SJCRH30 (cell line): Measurements from ENCODE around the gene SETDB2. TPM values are rescaled to one million over a fixed set of nuclear protein-coding genes. Genes with fewer than 3 reads are reported as not detected.

Experiments
- DNase-seq, 2 experiments: peaks; one replicate each; pipeline ENCODE4 v3.0.0-alpha.2; 2015 to 2020
- H3K27ac ChIP-seq: fragments of 250-450 bp; sonication (Bioruptor Pico); 2 replicates; pipeline ENCODE4 v1.5.1; 2020; ENCODE audit warnings: mild to moderate bottlenecking, moderate library complexity
- H3K27me3 ChIP-seq: fragments of 250-450 bp; sonication (Bioruptor Pico); 2 replicates; pipeline ENCODE4 v1.5.1; 2020; ENCODE audit warnings: mild to moderate bottlenecking, moderate library complexity
- H3K36me3 ChIP-seq: fragments of 250-450 bp; sonication (Bioruptor Pico); 2 replicates; pipeline ENCODE4 v1.5.1; 2020; ENCODE audit warnings: mild to moderate bottlenecking, moderate library complexity
- H3K4me1 ChIP-seq: fragments of 250-450 bp; sonication (Bioruptor Pico); 2 replicates; pipeline ENCODE4 v1.5.1; 2020; ENCODE audit warnings: mild to moderate bottlenecking, moderate library complexity
- H3K4me3 ChIP-seq: fragments of 250-450 bp; sonication (Bioruptor Pico); 2 replicates; pipeline ENCODE4 v1.5.1; 2020; ENCODE audit warnings: mild to moderate bottlenecking, moderate library complexity
- H3K9me3 ChIP-seq: fragments of 250-450 bp; sonication (Bioruptor Pico); replicated peaks from 2 replicates; pipeline ENCODE4 v1.5.1; 2020; ENCODE audit warnings: mild to moderate bottlenecking, moderate library complexity
- total RNA-seq: library from RNA; depleted of rRNA; stranded (reverse); fragments of >200 nt; shearing (Covaris generic); gene quantifications from 2 replicates; pipeline ENCODE4 v1.2.3, GENCODE V29; 2014

SETDB2 gene
- total RNA-seq, 1 experiment from 2014 or later, result 10.9 TPM

DNA sequence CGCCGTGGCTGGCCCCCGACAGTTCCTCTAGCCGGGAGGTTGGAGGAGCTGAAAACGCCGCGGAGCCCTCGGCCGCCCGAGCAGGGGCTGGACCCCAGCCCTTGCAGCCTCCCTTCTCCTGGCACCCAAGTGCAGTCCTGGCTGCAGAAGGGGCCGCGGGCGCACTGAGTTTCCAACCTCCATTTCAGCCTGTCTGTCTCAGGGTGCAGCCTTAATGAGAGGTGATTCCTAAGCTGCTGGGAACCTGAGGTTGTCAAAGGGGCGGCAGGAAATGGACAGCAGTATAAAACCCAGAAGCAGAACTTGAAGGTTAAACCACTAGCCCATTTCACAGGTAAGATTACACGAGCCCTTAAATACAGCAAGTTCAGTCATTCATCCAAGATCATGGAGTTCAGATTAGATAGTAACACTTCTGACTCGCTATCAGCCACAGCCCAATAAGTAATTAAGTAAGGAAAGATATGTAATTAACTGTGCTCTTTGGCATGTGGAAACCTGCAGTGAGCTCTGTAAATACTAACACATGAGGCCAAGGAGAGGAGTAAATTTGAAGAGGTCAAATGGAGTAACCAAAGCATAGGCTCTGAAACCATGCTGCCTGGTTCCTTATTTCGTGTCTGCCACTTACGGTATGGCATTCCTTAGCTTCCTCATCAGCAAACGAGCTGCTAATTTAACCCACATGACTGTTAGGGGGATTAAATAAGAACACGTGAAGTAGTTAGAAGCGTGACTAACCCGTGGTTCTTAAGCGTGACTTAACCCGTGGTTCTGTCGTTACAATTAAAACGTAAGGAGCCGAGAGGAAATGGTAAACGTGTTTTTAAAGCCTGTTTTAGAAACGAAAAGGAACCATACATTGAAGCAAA lies 686 bp downstream of the SETDB2 start:
- no peaks in the 10 kb centered on the region for H3K4me1 ChIP-seq
- DNase-seq, result peak; percentile 51 to 78
- H3K4me3 ChIP-seq, result peak overlapping the region; percentile 74
- no peaks in the 10 kb centered on the region for H3K9me3 ChIP-seq
- H3K27ac ChIP-seq, result peak overlapping the region; percentile 93
- no peaks in the 10 kb centered on the region for H3K27me3 ChIP-seq
- H3K36me3 ChIP-seq, result no peaks in the 10 kb centered on the region

DNA sequence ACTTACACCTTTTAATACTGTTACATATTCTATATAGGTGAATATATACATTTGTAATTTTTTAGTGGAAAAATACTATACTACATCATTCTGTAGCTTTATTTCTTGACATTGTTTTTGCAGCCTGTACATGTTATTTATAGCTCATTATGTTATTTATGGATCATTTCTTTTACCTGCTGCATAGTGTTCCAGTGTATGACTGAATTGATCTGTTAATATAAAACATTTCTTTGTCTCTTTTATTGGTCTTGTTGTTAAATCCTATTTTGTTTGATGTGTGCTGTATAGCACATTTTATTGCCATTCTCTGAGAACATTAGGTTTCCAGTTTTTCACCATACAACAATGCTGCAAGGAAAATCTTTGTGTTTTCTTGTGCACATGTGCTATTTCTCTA lies 2.4 kb downstream of the SETDB2 start:
- Histone ChIP-seq H3K9me3 (no peaks in the 10 kb centered on the region), H3K27me3 (no peaks in the 10 kb centered on the region), H3K36me3 (no peaks in the 10 kb centered on the region), H3K4me1 (no peaks in the 10 kb centered on the region), H3K4me3 (peak overlapping the region; percentile 74), H3K27ac (peak overlapping the region; percentile 93; the same call in 1 of the 2 replicates)
- no peak for DNase-seq

DNA sequence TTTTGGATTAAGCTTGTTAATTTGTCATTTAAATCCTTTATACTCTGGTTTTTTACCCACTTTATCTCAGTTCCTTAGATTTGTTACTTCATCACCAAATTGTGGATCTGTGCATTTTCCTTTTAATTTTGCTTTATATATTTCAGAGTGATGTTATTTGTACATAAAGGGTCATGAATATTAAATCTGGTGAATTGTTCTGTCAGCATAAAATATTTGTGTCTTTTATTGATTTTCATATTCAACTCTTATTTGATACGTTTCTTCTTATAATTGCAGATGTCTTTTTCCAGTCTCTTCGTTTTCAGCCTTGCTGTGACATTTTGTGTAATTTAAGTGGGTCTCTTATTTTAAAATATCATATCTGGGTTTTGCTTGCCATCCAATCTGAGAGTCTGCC lies 4.7 kb downstream of the SETDB2 start:
- H3K4me3 ChIP-seq, result no peak overlapping the region
- H3K9me3 ChIP-seq, result no peaks in the 10 kb centered on the region
- no peaks in the 10 kb centered on the region for H3K4me1 ChIP-seq
- no peak for DNase-seq
- no peaks in the 10 kb centered on the region for H3K27me3 ChIP-seq
- H3K36me3 ChIP-seq, result no peaks in the 10 kb centered on the region
- H3K27ac ChIP-seq, result no peak overlapping the region

DNA sequence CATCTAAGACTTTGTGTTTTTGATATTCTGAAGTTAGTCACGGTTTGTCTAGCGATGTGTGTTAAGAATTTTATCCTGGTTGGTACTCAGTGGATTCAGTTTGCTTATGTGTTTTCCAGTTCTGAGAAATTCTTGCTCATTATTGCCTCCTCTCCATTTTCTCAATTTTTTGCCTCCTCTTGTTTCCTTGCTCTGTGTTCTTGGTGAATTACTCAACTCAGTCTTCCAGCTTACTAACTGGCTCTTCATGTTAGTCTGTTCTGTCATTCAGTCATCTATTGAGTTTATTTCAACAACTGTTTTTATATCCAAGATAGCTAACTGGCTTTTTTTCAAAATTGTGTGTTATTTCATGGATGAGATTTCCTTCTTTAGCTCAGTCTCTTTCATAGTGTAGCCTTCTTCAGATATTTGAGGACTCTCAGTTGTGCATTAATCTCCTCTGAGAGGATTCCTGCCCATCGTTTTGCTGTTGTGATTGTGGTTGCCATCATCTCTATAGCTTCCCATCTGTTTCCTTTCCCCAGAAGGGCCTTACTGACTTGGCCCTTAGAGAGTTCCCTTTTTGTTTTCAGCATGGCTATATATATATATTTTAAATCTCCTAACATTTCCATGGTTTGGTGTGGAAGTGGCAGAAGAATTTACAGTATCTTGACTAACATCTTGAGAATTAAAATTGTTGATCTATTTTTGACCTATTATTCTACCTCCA lies 6.2 kb downstream of the SETDB2 start:
- no peaks in the 10 kb centered on the region for H3K9me3 ChIP-seq

DNA sequence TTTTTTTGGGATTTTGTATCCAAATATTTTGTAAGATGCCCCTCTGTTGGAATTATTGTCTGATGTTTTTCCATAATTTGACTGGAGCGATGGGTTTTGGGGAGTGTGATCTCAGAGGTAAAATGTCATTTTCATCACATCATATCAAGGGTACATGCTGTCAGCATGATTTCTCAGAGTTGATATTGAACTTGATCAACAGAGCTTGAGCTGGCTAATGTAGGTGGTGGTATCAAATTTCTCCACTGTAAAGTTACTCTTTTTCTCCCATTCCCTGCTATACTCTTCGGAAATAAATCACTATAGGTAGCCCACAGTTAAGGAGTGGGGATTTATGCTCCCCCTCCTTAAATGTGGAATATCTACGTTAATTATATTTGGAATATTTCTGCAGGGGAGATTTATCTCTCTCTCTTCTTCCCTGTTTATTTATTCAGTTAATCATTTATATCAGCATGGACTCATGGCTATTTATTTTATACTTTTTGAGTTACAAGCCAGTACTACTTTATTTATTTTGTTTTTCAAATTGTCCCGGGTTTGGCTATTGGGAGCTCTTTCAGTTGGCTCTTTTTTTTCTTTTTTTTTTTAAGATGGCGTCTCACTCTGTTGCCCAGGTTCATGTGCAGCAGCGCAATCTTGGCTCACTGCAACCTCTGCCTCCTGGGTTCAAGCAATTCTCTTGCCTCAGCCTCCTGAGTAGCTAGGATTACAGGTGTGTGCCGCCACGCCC lies 8.8 kb downstream of the SETDB2 start:
- no peak overlapping the region for H3K27ac ChIP-seq
- H3K36me3 ChIP-seq, result no peaks in the 10 kb centered on the region
- no peaks in the 10 kb centered on the region for H3K9me3 ChIP-seq
- no peaks in the 10 kb centered on the region for H3K27me3 ChIP-seq
- no peak overlapping the region for H3K4me3 ChIP-seq
- H3K4me1 ChIP-seq, result no peaks in the 10 kb centered on the region
- DNase-seq, result no peak

More for the DNA sequence above, 6.2 kb downstream of the SETDB2 start:
- no peak for DNase-seq
- no peaks in the 10 kb centered on the region for H3K27me3 ChIP-seq
- no peaks in the 10 kb centered on the region for H3K4me1 ChIP-seq
- no peaks in the 10 kb centered on the region for H3K36me3 ChIP-seq
- H3K27ac ChIP-seq, result no peak overlapping the region
- no peak overlapping the region for H3K4me3 ChIP-seq

DNA sequence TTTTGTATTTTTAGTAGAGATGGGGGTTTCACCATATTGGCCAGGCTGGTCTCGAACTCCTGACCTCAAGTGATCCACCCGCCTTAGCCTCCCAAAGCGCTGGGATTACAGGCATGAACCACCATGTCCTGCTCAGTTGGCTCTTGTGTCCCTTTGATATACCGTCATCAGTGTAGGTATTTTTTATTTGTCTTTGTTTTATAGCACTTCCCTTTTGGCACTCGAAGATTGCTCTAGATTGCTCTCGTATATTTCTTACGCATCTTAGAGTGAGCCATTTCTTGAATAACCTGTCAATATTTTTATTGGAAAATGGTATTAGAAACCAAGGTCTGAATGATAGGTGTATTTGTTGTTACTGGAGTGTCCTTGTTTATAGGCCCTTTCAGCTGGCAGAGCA lies 9.4 kb downstream of the SETDB2 start:
- DNase-seq, result no peak
- Histone ChIP-seq H3K4me1 (no peaks in the 10 kb centered on the region), H3K27ac (no peak overlapping the region), H3K9me3 (no peaks in the 10 kb centered on the region), H3K36me3 (0 out of 2 replicates have a peak, but pooled peaks cover 2% of the 10 kb centered on the region), H3K27me3 (no peaks in the 10 kb centered on the region), H3K4me3 (no peak overlapping the region)

DNA sequence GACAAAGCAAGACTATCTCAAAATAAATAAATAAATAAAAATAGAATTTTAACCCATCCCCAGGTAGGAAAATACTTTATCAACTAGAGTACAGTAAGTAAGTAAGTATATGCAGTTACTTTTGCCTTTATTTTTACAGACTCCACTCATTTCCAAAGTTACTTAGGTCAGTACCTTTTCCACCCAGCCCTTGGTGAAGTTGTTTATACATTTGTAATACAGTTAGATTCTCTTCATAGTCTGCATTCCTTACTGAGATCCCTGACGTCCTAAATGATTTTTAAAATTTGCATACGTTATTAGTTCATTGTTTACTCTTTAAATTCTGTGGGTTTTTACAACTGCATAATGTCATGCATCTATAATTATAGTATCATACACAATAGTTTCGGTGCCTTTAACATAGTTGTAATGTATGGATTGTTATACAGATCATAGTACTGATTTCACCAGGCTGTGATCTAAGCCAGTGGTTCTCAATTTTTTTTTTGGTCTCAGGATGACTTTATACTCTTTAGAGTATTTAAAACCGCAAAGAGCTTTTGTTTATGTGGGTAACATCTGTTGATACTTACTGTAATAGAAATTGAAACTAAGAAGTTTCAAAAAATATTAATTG lies 10.4 kb downstream of the SETDB2 start:
- H3K4me1 ChIP-seq, result no peaks in the 10 kb centered on the region
- H3K27ac ChIP-seq, result no peak overlapping the region
- 0 out of 2 replicates have a peak, but pooled peaks cover 2% of the 10 kb centered on the region for H3K36me3 ChIP-seq
- no peak for DNase-seq
- no peaks in the 10 kb centered on the region for H3K9me3 ChIP-seq
- no peak overlapping the region for H3K4me3 ChIP-seq
- H3K27me3 ChIP-seq, result no peaks in the 10 kb centered on the region

DNA sequence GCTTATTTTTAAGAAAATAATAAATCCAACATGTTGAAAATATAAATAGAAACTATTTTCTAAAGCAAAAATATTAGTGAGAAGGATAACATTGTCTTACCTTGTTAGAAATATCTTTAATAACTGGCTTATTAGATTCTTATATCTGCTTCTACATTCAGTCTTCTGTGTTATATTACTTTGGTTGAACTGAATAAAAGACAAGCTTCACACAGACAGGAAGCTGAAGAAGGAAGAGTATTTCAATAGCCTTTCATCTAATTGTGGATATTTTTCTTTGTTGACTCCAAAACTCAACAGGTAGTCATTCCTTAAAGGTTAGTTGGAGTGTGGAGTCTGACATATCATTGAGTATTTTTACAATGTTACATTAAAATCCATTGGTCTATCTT lies 10.9 kb downstream of the SETDB2 start:
- Histone ChIP-seq H3K9me3 (no peaks in the 10 kb centered on the region), H3K27me3 (no peaks in the 10 kb centered on the region), H3K27ac (no peak overlapping the region), H3K4me1 (no peaks in the 10 kb centered on the region), H3K36me3 (0 out of 2 replicates have a peak, but pooled peaks cover 2% of the 10 kb centered on the region), H3K4me3 (no peak overlapping the region)
- no peak for DNase-seq

DNA sequence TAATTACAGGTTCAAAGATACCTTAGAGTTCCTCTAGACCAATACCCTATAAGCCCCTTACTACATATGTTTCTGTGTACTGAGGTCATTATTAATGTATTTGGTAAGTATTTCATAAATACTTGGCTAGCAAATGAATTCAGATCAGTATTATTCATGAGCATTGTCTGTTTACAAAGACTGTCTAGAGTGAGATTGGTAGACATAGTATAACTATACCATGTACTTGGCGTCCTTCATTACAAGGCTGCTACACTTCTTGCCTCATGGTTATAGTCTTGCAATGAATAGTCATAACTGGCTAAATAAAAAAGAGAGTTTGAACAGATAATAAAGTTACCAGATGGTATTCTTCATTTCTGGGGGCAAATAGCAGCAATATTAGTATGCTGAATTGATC lies 12.1 kb downstream of the SETDB2 start:
- Histone ChIP-seq H3K27me3 (no peaks in the 10 kb centered on the region), H3K9me3 (no peaks in the 10 kb centered on the region), H3K36me3 (peaks cover 2% of the 10 kb centered on the region), H3K4me1 (no peaks in the 10 kb centered on the region), H3K27ac (no peak overlapping the region), H3K4me3 (no peak overlapping the region)
- DNase-seq, result no peak

DNA sequence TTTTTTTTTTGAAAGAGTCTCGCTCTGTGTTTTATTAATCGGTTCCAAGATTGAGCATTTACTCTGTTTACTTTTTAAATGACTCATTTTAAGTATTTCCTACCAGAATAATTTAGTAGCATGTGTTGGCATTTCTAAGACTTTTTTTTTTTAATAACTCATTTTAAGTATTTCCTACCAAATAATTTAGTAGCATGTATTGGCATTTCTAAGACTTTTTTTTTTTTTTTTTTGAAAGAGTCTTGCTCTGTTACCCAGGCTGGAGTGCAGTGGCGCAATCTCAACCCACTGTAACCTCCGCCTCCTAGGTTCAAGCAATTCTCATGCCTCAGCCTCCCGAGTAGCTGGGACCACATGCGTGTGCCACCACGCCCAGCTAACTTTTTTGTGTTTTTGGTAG lies 13.1 kb downstream of the SETDB2 start:
- peaks cover 7% of the 10 kb centered on the region for H3K36me3 ChIP-seq
- H3K27ac ChIP-seq, result no peak overlapping the region
- no peak overlapping the region for H3K4me3 ChIP-seq
- H3K4me1 ChIP-seq, result no peaks in the 10 kb centered on the region
- H3K9me3 ChIP-seq, result no peaks in the 10 kb centered on the region
- H3K27me3 ChIP-seq, result no peaks in the 10 kb centered on the region
- DNase-seq, result no peak

DNA sequence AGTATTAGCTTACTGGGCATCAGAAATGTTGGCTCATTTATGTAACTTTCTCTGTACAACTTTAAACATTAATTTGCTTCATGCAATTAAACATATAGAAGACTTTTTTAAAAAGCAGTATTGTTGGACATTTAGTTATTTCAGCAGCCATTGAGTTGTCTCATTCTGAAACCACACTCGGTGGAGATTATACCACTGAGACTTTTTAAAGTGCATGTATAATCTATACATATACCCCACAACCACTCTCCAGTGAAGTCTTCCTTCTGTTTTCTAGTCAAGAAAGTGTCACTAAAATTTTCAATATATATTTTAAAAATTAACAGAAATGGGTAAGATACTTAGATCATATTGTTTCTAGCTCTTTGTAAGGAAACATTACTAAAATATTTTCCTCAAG lies 15.5 kb downstream of the SETDB2 start:
- Histone ChIP-seq H3K9me3 (no peaks in the 10 kb centered on the region), H3K4me3 (no peak overlapping the region), H3K4me1 (no peaks in the 10 kb centered on the region), H3K27me3 (no peaks in the 10 kb centered on the region), H3K36me3 (peaks cover 21% of the 10 kb centered on the region), H3K27ac (no peak overlapping the region)
- no peak for DNase-seq

DNA sequence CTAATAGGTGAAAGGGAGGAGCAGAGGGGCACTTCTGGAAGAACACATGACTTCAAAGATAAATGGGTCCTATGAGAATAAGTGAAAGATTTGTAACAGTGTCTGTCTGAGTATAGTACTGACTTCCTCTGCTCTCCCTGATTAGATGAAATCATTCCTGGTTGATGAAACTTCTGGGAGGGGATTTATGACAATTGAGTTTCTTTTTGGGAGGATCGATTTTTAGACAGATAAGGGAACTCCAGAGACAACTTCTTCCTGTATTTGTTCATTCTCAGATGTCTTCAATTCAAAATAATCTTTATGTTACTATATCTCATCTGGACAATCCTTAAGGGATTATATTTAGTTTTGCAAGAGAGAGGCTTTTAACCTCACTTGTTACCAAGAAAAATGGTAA lies 20.0 kb downstream of the SETDB2 start:
- H3K27me3 ChIP-seq, result no peaks in the 10 kb centered on the region
- H3K4me1 ChIP-seq, result no peaks in the 10 kb centered on the region
- H3K4me3 ChIP-seq, result no peak overlapping the region
- H3K27ac ChIP-seq, result no peak overlapping the region
- DNase-seq, result no peak
- H3K36me3 ChIP-seq, result peaks cover 30% of the 10 kb centered on the region
- no peaks in the 10 kb centered on the region for H3K9me3 ChIP-seq

DNA sequence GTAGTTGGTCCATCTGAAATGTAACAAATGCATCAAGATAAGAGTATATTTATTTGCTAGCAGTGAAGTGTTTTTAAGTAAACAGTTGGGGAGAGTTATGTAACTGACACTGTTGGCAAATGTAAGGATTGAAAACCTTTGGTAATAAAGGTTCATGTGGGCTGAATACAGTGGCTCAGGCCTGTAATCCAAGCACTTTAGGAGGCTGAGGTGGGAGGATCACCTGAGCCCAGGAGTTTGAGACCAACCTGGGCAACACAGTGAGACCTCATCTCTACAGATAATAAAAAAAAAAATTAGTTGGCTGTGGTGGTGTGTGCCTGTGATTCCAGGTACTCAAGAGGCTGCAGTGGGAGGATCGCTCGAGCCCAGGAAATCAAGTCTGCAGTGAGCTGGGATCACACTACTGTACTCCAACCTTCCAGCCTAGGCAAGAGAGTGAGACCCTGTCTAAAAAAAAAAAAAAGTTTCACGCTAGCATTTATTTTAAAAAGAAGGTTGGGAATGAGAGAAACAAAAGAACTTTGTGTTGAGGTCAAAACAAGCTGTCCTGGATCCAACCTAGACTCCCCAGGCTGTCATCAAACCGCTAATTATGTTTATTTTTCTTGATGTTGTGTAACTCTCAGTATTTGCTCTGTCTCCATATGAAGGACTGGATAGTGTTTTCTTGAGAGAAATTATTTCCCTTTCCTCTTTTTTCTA lies 20.7 kb downstream of the SETDB2 start:
- Histone ChIP-seq H3K4me3 (no peak overlapping the region), H3K4me1 (no peaks in the 10 kb centered on the region), H3K27me3 (no peaks in the 10 kb centered on the region), H3K27ac (no peak overlapping the region), H3K9me3 (no peaks in the 10 kb centered on the region), H3K36me3 (peaks cover 30% of the 10 kb centered on the region)
- no peak for DNase-seq

DNA sequence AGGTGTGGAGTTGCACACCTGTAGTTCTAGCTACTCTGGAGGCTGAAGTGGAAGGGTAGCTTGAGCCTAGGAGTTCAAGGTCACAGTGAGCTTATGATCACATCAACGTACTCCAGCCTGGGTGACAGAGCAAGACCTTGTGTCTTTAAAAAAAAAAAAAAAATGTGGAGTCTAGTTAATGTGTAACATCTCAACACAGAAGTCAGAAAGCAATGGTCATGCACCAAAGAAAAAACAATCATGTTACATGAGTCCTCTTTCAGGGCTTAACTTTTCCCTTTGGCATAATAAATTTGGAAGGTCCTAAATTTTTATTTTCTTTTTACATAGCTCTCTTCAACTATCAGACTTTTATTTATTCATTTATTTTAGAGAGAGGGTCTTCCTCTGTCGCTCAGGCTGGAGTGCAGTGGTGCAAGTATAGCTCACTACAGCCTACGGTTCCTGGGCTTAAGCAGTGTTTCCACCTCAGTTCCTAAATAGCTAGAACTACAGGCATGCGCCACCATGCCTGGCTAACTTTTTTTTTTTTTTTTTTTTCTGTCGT lies 22.3 kb downstream of the SETDB2 start:
- Histone ChIP-seq H3K27ac (no peak overlapping the region), H3K36me3 (peaks cover 28% of the 10 kb centered on the region)

More for the DNA sequence above, 22.3 kb downstream of the SETDB2 start:
- Histone ChIP-seq H3K9me3 (no peaks in the 10 kb centered on the region), H3K4me3 (no peak overlapping the region), H3K27me3 (no peaks in the 10 kb centered on the region), H3K4me1 (no peaks in the 10 kb centered on the region)
- DNase-seq, result no peak
